Stimulated activated CD4-positive, alpha-beta T cell treated with anti-CD3 and anti-CD28 coated beads, Interleukin-1b, Interleukin-23, amount 100 ng/mL, for 4 hours (primary cell): ENCODE results near the gene TLR9.
"Not testable (repeated sequence)": the region's sequence is repeated elsewhere in the genome, so short reads cannot be mapped to it uniquely, and the experiment has no call there.

ENCODE experiments used
- DNase-seq, 2 donors: peaks; one replicate each; pipeline ENCODE4 v3.0.0-alpha.2; 2020; ENCODE audit warnings: low read depth in 2 of 2

Gene TLR9

GRCh38 chr3:52194485-52195290, 30.8 kb downstream of the TLR9 start:
- DNase-seq, result no peak

GRCh38 chr3:52193065-52193464, 32.4 kb downstream of the TLR9 start:
- DNase-seq, result no peak

GRCh38 chr3:52191663-52192062, 33.8 kb downstream of the TLR9 start:
- DNase-seq, result no peak

- DNase-seq, result no peak
These were observed 35.0 kb downstream of the TLR9 start for GRCh38 chr3:52190294-52191074.

GRCh38 chr3:52188556-52188955, 36.9 kb downstream of the TLR9 start:
- DNase-seq, result no peak

GRCh38 chr3:52186729-52187128, 38.7 kb downstream of the TLR9 start:
- no peak for DNase-seq

GRCh38 chr3:52185837-52186236, 39.6 kb downstream of the TLR9 start:
- no peak for DNase-seq

- no peak for DNase-seq
These were observed 40.1 kb downstream of the TLR9 start for GRCh38 chr3:52185311-52185710.

- DNase-seq, result no peak
These were observed 40.8 kb downstream of the TLR9 start for GRCh38 chr3:52184690-52185089.

- DNase-seq, result no peak
These were observed 41.5 kb downstream of the TLR9 start for GRCh38 chr3:52183786-52184445.

- DNase-seq, result no peak
These were observed 42.8 kb downstream of the TLR9 start for GRCh38 chr3:52182691-52183090.

GRCh38 chr3:52182196-52182595, 43.2 kb downstream of the TLR9 start:
- DNase-seq, result no peak

- no peak for DNase-seq
These were observed 43.9 kb downstream of the TLR9 start for GRCh38 chr3:52181543-52181942.

GRCh38 chr3:52178537-52178936, 46.9 kb downstream of the TLR9 start:
- DNase-seq, result no peak

GRCh38 chr3:52178126-52178525, 47.3 kb downstream of the TLR9 start:
- DNase-seq, result not testable (repeated sequence)

GRCh38 chr3:52177701-52178042, 47.8 kb downstream of the TLR9 start:
- DNase-seq, result no peak

- DNase-seq, result no peak
These were observed 48.3 kb downstream of the TLR9 start for GRCh38 chr3:52176951-52177700.

- no peak for DNase-seq
These were observed 49.2 kb downstream of the TLR9 start for GRCh38 chr3:52176180-52176752.

- no peak for DNase-seq
These were observed 49.8 kb downstream of the TLR9 start for GRCh38 chr3:52175416-52176179.

GRCh38 chr3:52174896-52175295, 50.5 kb downstream of the TLR9 start:
- DNase-seq, result no peak

GRCh38 chr3:52173101-52173500, 52.3 kb downstream of the TLR9 start:
- DNase-seq, result no peak
